Measurements from ENCODE around the gene SPCS2. TPM values are rescaled to one million over a fixed set of nuclear protein-coding genes. Genes with fewer than 3 reads are reported as not detected.

Gene SPCS2
- polyA plus RNA-seq, 1 donor (not counting 4 experiments of a cell fraction or from before 2014, with no cell fraction given): 207 TPM

- Histone ChIP-seq H3K27ac (ENCODE audit: control insufficient read depth, insufficient read depth, low read length) (no peak overlapping the region), H3K9me1 (ENCODE audit: control insufficient read depth, extremely low read depth, insufficient read depth, low read length) (no peaks in the 10 kb centered on the region), H3K27me3 (ENCODE audit: control insufficient read depth, extremely low read depth, insufficient read depth, low read length) (no peaks in the 10 kb centered on the region), H4K20me1 (ENCODE audit: control insufficient read depth, extremely low read depth, insufficient read depth, low read length) (no peaks in the 10 kb centered on the region), H3K4me2 (ENCODE audit: control insufficient read depth, extremely low read depth, insufficient read depth, low read depth, low read length) (no peak overlapping the region), H3K4me3 (ENCODE audit: control insufficient read depth in 2 of 3, extremely low read depth in 1 of 3, insufficient read depth in 2 of 3, low read depth in 1 of 3, low read length in 3 of 3) (no peak overlapping the region), H3K79me2 (ENCODE audit: control insufficient read depth, insufficient read depth, low read length) (no peaks in the 10 kb centered on the region), H3K9ac (ENCODE audit: control insufficient read depth, extremely low read depth, insufficient read depth, low read length) (no peak overlapping the region), H3K4me1 (ENCODE audit: control insufficient read depth, extremely low read depth, insufficient read depth, low read length) (peaks cover 4% of the 10 kb centered on the region), H3K36me3 (ENCODE audit: control insufficient read depth in 2 of 2, extremely low read depth in 1 of 2, insufficient read depth in 2 of 2, low read length in 2 of 2) (peaks cover 10 to 14% of the 10 kb centered on the region in 2 experiments), H2AFZ (ENCODE audit: control insufficient read depth, low read length) (no peak overlapping the region), H3K9me3 (ENCODE audit: control insufficient read depth, low read depth, low read length) (no peaks in the 10 kb centered on the region)
- dilution Hi-C loops (cut with MboI; ENCODE audit: extremely low pct_ligation_motif_present, low sequenced_read_pairs): no loop called here
- TF ChIP-seq, protein P1, sequence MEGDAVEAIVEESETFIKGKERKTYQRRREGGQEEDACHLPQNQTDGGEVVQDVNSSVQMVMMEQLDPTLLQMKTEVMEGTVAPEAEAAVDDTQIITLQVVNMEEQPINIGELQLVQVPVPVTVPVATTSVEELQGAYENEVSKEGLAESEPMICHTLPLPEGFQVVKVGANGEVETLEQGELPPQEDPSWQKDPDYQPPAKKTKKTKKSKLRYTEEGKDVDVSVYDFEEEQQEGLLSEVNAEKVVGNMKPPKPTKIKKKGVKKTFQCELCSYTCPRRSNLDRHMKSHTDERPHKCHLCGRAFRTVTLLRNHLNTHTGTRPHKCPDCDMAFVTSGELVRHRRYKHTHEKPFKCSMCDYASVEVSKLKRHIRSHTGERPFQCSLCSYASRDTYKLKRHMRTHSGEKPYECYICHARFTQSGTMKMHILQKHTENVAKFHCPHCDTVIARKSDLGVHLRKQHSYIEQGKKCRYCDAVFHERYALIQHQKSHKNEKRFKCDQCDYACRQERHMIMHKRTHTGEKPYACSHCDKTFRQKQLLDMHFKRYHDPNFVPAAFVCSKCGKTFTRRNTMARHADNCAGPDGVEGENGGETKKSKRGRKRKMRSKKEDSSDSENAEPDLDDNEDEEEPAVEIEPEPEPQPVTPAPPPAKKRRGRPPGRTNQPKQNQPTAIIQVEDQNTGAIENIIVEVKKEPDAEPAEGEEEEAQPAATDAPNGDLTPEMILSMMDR (optimal IDR thresholded peaks at IDR 0.05 in 1 of 3, IDR thresholded peaks at IDR 0.05 in 1 of 3, conservative IDR thresholded peaks at IDR 0.05 in 1 of 3; ENCODE audit: extremely low read depth in 1 of 3, insufficient read depth in 2 of 3, low read length in 3 of 3): no peak
- TF ChIP-seq EZH2 (IDR thresholded peaks at IDR 0.05; ENCODE audit: low read length): no peak
- FAIRE-seq (no peak), DNase-seq (ENCODE audit: low read depth, low spot score) (no peak)
Measured at GRCh38 chr11:75011357-75011756, 62.3 kb downstream of the SPCS2 start.

DNA sequence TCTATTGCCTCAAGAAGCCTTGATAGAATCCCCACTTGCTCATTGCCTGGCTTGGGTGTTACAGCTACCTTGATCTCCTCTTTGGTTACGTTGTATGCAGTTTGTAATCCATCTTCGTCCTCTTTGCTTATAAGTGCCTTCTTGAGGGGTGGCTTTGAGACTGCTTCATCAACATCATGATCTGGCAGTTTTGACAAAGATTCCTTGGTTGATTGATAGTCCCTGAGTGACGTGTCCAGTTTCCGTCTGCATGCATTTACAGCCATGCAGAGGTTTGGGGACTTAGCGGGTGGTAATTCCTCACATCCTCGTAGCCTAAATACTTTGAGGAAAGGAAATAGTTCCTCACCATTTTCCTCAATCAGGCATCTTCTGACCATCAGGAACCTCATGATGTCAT is 62.8 kb downstream of the SPCS2 start:
- DNase-seq (ENCODE audit: low read depth, low spot score) (no peak), FAIRE-seq (no peak)
- no peaks in the 10 kb centered on the region for H4K20me1 ChIP-seq (ENCODE audit: control insufficient read depth, extremely low read depth, insufficient read depth, low read length)
- no peak overlapping the region for H3K4me3 ChIP-seq (ENCODE audit: control insufficient read depth in 2 of 3, extremely low read depth in 1 of 3, insufficient read depth in 2 of 3, low read depth in 1 of 3, low read length in 3 of 3)
- H3K9me1 ChIP-seq (ENCODE audit: control insufficient read depth, extremely low read depth, insufficient read depth, low read length): no peaks in the 10 kb centered on the region
- no peak overlapping the region for H3K4me2 ChIP-seq (ENCODE audit: control insufficient read depth, extremely low read depth, insufficient read depth, low read depth, low read length)
- H3K27me3 ChIP-seq (ENCODE audit: control insufficient read depth, extremely low read depth, insufficient read depth, low read length): no peaks in the 10 kb centered on the region
- H2AFZ ChIP-seq (ENCODE audit: control insufficient read depth, low read length): no peak overlapping the region
- H3K79me2 ChIP-seq (ENCODE audit: control insufficient read depth, insufficient read depth, low read length): no peaks in the 10 kb centered on the region
- no peaks in the 10 kb centered on the region for H3K9me3 ChIP-seq (ENCODE audit: control insufficient read depth, low read depth, low read length)
- H3K9ac ChIP-seq (ENCODE audit: control insufficient read depth, extremely low read depth, insufficient read depth, low read length): no peak overlapping the region
- H3K27ac ChIP-seq (ENCODE audit: control insufficient read depth, insufficient read depth, low read length): no peak overlapping the region
- TF ChIP-seq, protein P1 (optimal IDR thresholded peaks at IDR 0.05 in 1 of 3, IDR thresholded peaks at IDR 0.05 in 1 of 3, conservative IDR thresholded peaks at IDR 0.05 in 1 of 3; ENCODE audit: extremely low read depth in 1 of 3, insufficient read depth in 2 of 3, low read length in 3 of 3): no peak
- TF ChIP-seq EZH2 (IDR thresholded peaks at IDR 0.05; ENCODE audit: low read length): no peak
- peaks cover 10 to 11% of the 10 kb centered on the region in 2 experiments for H3K36me3 ChIP-seq (ENCODE audit: control insufficient read depth in 2 of 2, extremely low read depth in 1 of 2, insufficient read depth in 2 of 2, low read length in 2 of 2)
- dilution Hi-C loops (cut with MboI; ENCODE audit: extremely low pct_ligation_motif_present, low sequenced_read_pairs): no loop called here
- peaks cover 4% of the 10 kb centered on the region for H3K4me1 ChIP-seq (ENCODE audit: control insufficient read depth, extremely low read depth, insufficient read depth, low read length)
